K562 (cell line): ENCODE data around the gene BCAP31. TPM values are rescaled to one million over a fixed set of nuclear protein-coding genes. Genes with fewer than 3 reads are reported as not detected.

Source experiments
- BMI1 ChIP-seq: fragments of 150-350 bp; IDR thresholded peaks from 2 replicates; pipeline ENCODE4 v1.6.1; 2014; ENCODE audit warnings: low read length
- CBX3 ChIP-seq, 2 experiments: IDR thresholded peaks; 1 replicate in 1 of 2; 2 replicates in 1 of 2; pipeline ENCODE4 v1.6.1; 2012; ENCODE audit warnings: inconsistent platforms in 2 of 2, low read length in 2 of 2, borderline replicate concordance in 1 of 2, control low read depth in 1 of 2
- CREB1 ChIP-seq, 2 experiments: sonication (generic) in 1 of 2; formaldehyde crosslinking in 1 of 2; IDR thresholded peaks; 2 replicates each; pipeline versions ENCODE4 v1.6.1 to v1.8.0; 2012 to 2022; ENCODE audit warnings: inconsistent platforms in 1 of 2, mild to moderate bottlenecking in 1 of 2, missing genetic modification reagents in 1 of 2, moderate library complexity in 1 of 2
- FIP1L1 ChIP-seq: fragments of 200-400 bp; formaldehyde crosslinking; IDR thresholded peaks from 2 replicates; pipeline ENCODE4 v1.6.1; 2018; ENCODE audit warnings: mild to moderate bottlenecking, low read depth, low read length; ENCODE audit not compliant: poor library complexity, severe bottlenecking
- FOSL1 ChIP-seq: fragments of 200-800 bp; sonication (Bioruptor generic); conservative IDR thresholded peaks from 2 replicates; pipeline ENCODE4 v1.6.1; 2016; ENCODE audit warnings: missing genetic modification characterization, missing compliant biosample characterization
- FOXM1 ChIP-seq, 2 experiments: fragments of 450-650 bp in 1 of 2; sonication (generic) in 1 of 2; formaldehyde crosslinking in 1 of 2; IDR thresholded peaks; 2 replicates each; pipeline versions ENCODE4 v1.6.1 to v1.9.0; 2017 to 2022; ENCODE audit warnings: low read depth in 2 of 2, mild to moderate bottlenecking in 2 of 2, missing genetic modification reagents in 1 of 2, moderate library complexity in 1 of 2
- HDAC2 ChIP-seq: fragments of 450-650 bp; IDR thresholded peaks from 2 replicates; pipeline ENCODE4 v1.6.1; 2016; ENCODE audit warnings: mild to moderate bottlenecking
- MAFK ChIP-seq: IDR thresholded peaks from 2 replicates; pipeline ENCODE4 v1.6.1; 2011; ENCODE audit warnings: low read length, improper control_type of control experiment
- MBD2 ChIP-seq: sonication (generic); IDR thresholded peaks from 2 replicates; pipeline ENCODE4 v1.6.1; 2016; ENCODE audit warnings: low read depth, borderline replicate concordance
- MTA2 ChIP-seq: fragments of 450-650 bp; IDR thresholded peaks from 2 replicates; pipeline ENCODE4 v1.6.1; 2016; ENCODE audit warnings: low read depth
- MYBL2 ChIP-seq, 2 experiments: fragments of 450-650 bp in 1 of 2; sonication (generic) in 1 of 2; formaldehyde crosslinking in 1 of 2; IDR thresholded peaks; 2 replicates each; pipeline versions ENCODE4 v1.6.1 to v1.8.1; 2017 to 2022; ENCODE audit warnings: borderline replicate concordance in 1 of 2, inconsistent platforms in 1 of 2, low read depth in 1 of 2, mild to moderate bottlenecking in 1 of 2, missing genetic modification reagents in 1 of 2, moderate library complexity in 1 of 2
- POLR2H ChIP-seq: IDR thresholded peaks from 2 replicates; pipeline ENCODE4 v1.6.1; 2016; ENCODE audit warnings: missing genetic modification characterization, low read depth, mild to moderate bottlenecking, control low read depth, missing compliant biosample characterization, moderate library complexity
- PPARD ChIP-seq: fragments of 250-450 bp; sonication (Bioruptor Pico); IDR thresholded peaks from 2 replicates; pipeline ENCODE4 v1.8.0; 2022; ENCODE audit warnings: inconsistent platforms, mild to moderate bottlenecking, moderate library complexity
- TAL1 ChIP-seq: fragments of 450-650 bp; IDR thresholded peaks from 2 replicates; pipeline ENCODE4 v1.6.1; 2016; ENCODE audit warnings: mild to moderate bottlenecking
- ZBTB26 ChIP-seq: fragments of 450-650 bp; formaldehyde crosslinking; IDR thresholded peaks from 2 replicates; pipeline ENCODE4 v1.4.0; 2022; ENCODE audit warnings: missing genetic modification characterization
- ZNF197 ChIP-seq: fragments of 200-800 bp; sonication (Bioruptor generic); IDR thresholded peaks from 2 replicates; pipeline ENCODE4 v1.6.1; 2016; ENCODE audit warnings: low read depth, missing genetic modification characterization, missing compliant biosample characterization
- ZNF282 ChIP-seq: sonication (generic); formaldehyde crosslinking; IDR thresholded peaks from 2 replicates; pipeline ENCODE4 v1.8.1; 2023; ENCODE audit warnings: missing genetic modification reagents
- ZNF41 ChIP-seq: fragments of 250-450 bp; sonication (Bioruptor Pico); conservative IDR thresholded peaks from 2 replicates; pipeline ENCODE4 v1.4.0; 2020; ENCODE audit warnings: mild to moderate bottlenecking
- ZNF707 ChIP-seq: fragments of 250-450 bp; sonication (Bioruptor Pico); conservative IDR thresholded peaks from 2 replicates; pipeline ENCODE4 v1.8.0; 2022; ENCODE audit warnings: inconsistent platforms, mild to moderate bottlenecking, moderate library complexity
- ZZZ3 ChIP-seq: fragments of 450-650 bp; IDR thresholded peaks from 2 replicates; pipeline ENCODE4 v1.6.1; 2016; ENCODE audit warnings: antibody characterized with exemption, mild to moderate bottlenecking, moderate library complexity
- polyA plus RNA-seq, 8 experiments: library from polyadenylated mRNA; depleted of rRNA in 4 of 8; stranded (reverse) in 5 of 8; unstranded in 3 of 8; fragments of >200 nt; fragmentation: Nextera tagmentation in 2 of 8; fragmentation: Illumina TruSeq in 1 of 8; extraction: Ambion mirVana in 2 of 8; extraction: Trizol in 1 of 8; gene quantifications; 2 replicates each; pipeline versions ENCODE4 v1.2.1 to v1.2.3, GENCODE V29; 2011 to 2014; ENCODE audit warnings: inconsistent platforms in 1 of 8, missing spikeins in 1 of 8
- total RNA-seq, 7 experiments: library from RNA; depleted of rRNA in 6 of 7; stranded (reverse); fragments of >200 nt in 6 of 7; fragmentation: Illumina TruSeq in 2 of 7; extraction: Trizol in 2 of 7; gene quantifications; 2 replicates each; pipeline versions ENCODE4 v1.2.1 to v1.2.3, GENCODE V29; 2011 to 2021; ENCODE audit warnings: low replicate concordance in 1 of 7
- TF ChIP-seq, protein P1 (sequence below): fragments of 250-450 bp; sonication (Bioruptor Pico); IDR thresholded peaks from 2 replicates; pipeline ENCODE4 v1.9.0; 2021; ENCODE audit warnings: mild to moderate bottlenecking, inconsistent platforms
- TF ChIP-seq, protein P2 (sequence below), 2 experiments: IDR thresholded peaks; 2 replicates each; pipeline ENCODE4 v1.6.1; 2011; ENCODE audit warnings: borderline replicate concordance in 1 of 2, control low read depth in 1 of 2, low read depth in 1 of 2, low read length in 1 of 2, mild to moderate bottlenecking in 1 of 2, mixed read lengths in 1 of 2, moderate library complexity in 1 of 2; ENCODE audit not compliant: insufficient read depth in 1 of 2, insufficient read length in 1 of 2, poor library complexity in 1 of 2, severe bottlenecking in 1 of 2; ENCODE audit errors: extremely low read depth in 1 of 2

The BCAP31 gene
- total and polyA plus RNA-seq, 9 of the 15 experiments (the other 6 are each of a cell fraction or from before 2014, with no cell fraction given) = 156 to 683 (median 188) TPM

DNA sequence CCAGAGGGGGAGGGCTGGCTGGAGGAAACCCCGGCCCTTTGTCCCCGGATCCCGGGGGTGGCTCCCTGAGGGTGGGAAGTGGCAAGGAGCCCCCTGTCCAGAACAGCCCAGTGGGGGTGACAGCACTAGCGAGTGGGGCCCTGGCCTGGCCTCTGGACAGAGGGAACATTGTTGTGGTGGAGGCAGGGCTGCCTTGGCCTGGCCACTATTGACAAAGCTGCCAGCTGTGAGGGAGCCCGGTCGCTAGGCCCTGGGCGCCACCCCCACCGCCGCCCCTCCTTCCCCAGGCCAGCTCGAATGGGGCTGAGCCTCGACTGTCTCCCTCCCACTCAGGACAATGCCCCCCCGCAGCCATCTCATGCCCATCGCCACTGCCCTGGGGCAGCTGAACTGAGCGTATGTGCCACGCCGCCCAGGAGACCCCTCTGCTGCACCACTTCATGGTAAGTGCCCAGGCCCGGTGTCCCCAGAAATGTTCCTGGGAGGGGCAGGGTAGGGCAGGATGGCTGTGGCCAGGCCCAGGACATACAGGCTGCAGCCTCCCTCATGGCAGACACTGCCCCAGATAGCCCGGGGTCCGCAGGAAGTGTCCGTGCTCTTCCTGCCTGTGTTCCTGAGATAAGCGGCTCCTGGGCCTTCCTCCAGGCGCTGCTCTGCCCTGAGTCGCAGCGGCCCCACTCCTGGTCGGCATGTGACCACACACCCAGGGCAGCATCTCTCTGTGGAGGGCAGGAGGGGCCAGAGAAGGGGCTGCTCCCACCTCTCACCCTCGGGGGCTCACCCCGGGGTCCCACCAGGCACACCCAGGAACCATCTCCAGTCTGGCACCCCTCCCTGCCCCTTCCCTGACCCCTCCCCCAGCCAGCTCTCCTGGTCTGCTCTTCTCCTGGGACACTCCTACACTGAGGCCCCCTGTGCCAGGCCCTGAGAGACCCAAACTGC lies 41.2 kb upstream of the BCAP31 start (continued):
- TF ChIP-seq, protein P1, sequence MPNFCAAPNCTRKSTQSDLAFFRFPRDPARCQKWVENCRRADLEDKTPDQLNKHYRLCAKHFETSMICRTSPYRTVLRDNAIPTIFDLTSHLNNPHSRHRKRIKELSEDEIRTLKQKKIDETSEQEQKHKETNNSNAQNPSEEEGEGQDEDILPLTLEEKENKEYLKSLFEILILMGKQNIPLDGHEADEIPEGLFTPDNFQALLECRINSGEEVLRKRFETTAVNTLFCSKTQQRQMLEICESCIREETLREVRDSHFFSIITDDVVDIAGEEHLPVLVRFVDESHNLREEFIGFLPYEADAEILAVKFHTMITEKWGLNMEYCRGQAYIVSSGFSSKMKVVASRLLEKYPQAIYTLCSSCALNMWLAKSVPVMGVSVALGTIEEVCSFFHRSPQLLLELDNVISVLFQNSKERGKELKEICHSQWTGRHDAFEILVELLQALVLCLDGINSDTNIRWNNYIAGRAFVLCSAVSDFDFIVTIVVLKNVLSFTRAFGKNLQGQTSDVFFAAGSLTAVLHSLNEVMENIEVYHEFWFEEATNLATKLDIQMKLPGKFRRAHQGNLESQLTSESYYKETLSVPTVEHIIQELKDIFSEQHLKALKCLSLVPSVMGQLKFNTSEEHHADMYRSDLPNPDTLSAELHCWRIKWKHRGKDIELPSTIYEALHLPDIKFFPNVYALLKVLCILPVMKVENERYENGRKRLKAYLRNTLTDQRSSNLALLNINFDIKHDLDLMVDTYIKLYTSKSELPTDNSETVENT = peak; percentile 11; the same call in 1 of the 2 replicates
- peak; percentile 50; the same call in 1 of the 2 replicates for TF ChIP-seq FOXM1 (IDR thresholded peaks at IDR 0.05; ENCODE audit: low read depth)
- TF ChIP-seq FOXM1 (CRISPR knock-in tag; IDR thresholded peaks at IDR 0.05; ENCODE audit: low read depth) = 0 out of 2 replicates have a peak, but pooled peaks have one; percentile 77
- TF ChIP-seq MAFK = no peak
- no peak for TF ChIP-seq ZNF282
- TF ChIP-seq ZNF197 (CRISPR knock-in tag) = no peak
- peak; percentile 56; the same call in 1 of the 2 replicates for TF ChIP-seq POLR2H
- TF ChIP-seq TAL1 = peak; percentile 87
- TF ChIP-seq MYBL2 (IDR thresholded peaks at IDR 0.05; ENCODE audit: low read depth) = no peak
- TF ChIP-seq MYBL2 (CRISPR knock-in tag; IDR thresholded peaks at IDR 0.05; ENCODE audit: borderline replicate concordance) = no peak
- TF ChIP-seq CBX3 (IDR thresholded peaks at IDR 0.05; ENCODE audit: borderline replicate concordance in 1 of 2, low read length in 2 of 2) = peak in 1 of 2 experiments; percentile 63; a peak in 1 of 3 replicates
- TF ChIP-seq FIP1L1 = peak; percentile 50
- TF ChIP-seq ZZZ3 = no peak
- no peak for TF ChIP-seq ZBTB26 (CRISPR knock-in tag)
- no peak for TF ChIP-seq HDAC2
- peak; percentile 84 for TF ChIP-seq ZNF707 (CRISPR knock-in tag)
- TF ChIP-seq BMI1 = no peak
- TF ChIP-seq CREB1 (IDR thresholded peaks at IDR 0.05) = 0 out of 2 replicates have a peak, but pooled peaks have one; percentile 10
- TF ChIP-seq CREB1 (CRISPR knock-in tag; IDR thresholded peaks at IDR 0.05) = no peak; the same call in 1 of the 2 replicates
- peak; percentile 64 for TF ChIP-seq MTA2
- no peak for TF ChIP-seq ZNF41
- peak; percentile 75 for TF ChIP-seq MBD2
- TF ChIP-seq PPARD (CRISPR knock-in tag) = no peak
- no peak for TF ChIP-seq FOSL1 (tag)
- TF ChIP-seq, protein P2, sequence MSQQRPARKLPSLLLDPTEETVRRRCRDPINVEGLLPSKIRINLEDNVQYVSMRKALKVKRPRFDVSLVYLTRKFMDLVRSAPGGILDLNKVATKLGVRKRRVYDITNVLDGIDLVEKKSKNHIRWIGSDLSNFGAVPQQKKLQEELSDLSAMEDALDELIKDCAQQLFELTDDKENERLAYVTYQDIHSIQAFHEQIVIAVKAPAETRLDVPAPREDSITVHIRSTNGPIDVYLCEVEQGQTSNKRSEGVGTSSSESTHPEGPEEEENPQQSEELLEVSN (IDR thresholded peaks at IDR 0.05; ENCODE audit: borderline replicate concordance in 1 of 2, extremely low read depth in 1 of 2, insufficient read depth in 1 of 2, insufficient read length in 1 of 2, low read depth in 1 of 2, low read length in 1 of 2, poor library complexity in 1 of 2, severe bottlenecking in 1 of 2) = peak; percentile 51 to 62
